Stimulated activated CD4-positive, alpha-beta T cell treated with anti-CD3 and anti-CD28 coated beads, Interleukin-2, amount 100 ng/mL, for 4 hours (primary cell): ENCODE measurements around the gene MAPKAP1.

Experiments used
- DNase-seq: peaks from one replicate; pipeline ENCODE4 v3.0.0-alpha.2; 2020; ENCODE audit warnings: low read depth

Gene MAPKAP1

DNA sequence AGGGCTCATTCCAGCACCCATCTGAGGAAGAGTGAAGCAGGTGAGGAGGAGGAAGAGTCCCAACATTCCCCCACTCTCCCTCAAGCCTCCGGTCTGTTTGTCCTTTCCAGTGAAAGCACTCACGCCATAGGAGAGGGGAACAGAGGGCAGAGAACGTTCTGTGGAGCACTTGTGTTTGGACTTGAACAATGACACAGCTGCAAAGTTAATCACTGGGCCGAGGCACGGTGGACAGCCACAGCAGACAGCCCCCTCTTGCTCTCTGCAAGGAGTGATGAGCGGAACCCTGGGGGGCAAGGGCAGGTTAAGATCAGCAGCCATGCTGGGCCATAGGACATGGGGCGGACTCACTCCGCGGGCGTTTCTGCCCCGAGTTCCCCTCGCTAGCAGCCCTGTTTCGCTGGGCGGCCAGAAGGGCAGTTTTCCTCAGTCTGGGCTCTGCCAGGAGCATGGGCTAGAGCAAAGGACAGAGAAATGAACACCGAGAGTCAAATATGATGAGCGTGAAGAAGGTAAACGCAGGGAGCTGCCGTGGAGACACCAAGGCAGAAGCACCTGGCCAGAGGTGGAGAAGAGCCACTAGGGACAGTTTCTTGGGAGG is 259.7 kb downstream of the MAPKAP1 start:
- no peak for DNase-seq

DNA sequence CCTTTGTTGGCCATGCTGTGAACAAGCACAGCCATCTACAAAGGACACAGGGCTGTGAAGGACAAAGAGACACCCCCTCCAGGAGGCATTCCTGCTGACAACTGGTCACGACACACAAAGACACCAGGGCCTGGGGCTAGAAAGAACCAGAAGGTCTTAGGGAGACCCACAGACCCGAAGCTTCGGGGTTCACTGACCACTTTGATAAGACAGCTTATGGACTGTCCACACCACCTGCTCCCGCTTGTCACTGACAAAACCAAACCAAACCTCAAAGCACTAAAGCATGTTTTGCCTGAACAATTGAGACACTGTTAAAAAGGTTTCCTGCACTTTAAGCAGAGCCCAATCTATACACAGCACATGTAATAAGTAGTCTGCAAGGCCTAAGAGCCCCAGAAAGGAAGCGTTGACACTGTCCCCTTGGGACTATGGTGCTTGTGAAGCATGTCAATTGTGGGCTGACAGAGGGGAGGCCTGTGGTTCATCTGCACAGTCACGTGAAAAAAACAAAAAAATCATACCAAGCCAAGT is 260.4 kb downstream of the MAPKAP1 start:
- no peak for DNase-seq

- DNase-seq = no peak
Measured at GRCh38 chr9:125444956-125445506, 262.0 kb downstream of the MAPKAP1 start.

DNA sequence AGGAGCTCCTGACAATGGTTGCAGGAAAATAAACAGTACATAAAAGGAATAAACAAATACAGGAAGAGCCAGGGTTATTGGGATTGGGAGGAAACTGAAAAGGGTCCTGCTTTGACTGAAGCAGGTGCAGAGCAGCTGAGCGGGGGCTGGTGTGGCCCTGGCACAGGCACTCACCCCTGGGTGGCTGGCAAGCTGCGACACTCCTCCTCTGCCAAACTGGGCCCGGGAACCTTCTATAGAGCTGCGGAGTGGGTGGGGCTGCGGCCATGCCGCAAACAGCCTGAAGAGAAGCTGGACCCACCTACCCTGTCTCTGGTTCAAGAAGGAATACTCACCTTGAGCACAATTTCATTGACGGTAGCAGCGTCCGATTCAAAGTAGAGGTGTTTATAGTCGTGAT is 262.8 kb downstream of the MAPKAP1 start:
- no peak for DNase-seq

GRCh38 chr9:125443367-125443766 is 263.6 kb downstream of the MAPKAP1 start:
- no peak for DNase-seq

- DNase-seq = no peak
Measured at GRCh38 chr9:125442452-125442851, 264.6 kb downstream of the MAPKAP1 start.

GRCh38 chr9:125440411-125440810 is 266.6 kb downstream of the MAPKAP1 start:
- DNase-seq = no peak

- no peak for DNase-seq
Measured at GRCh38 chr9:125439434-125440272, 267.4 kb downstream of the MAPKAP1 start.

- DNase-seq = no peak
Measured at GRCh38 chr9:125438506-125439433, 268.2 kb downstream of the MAPKAP1 start.

GRCh38 chr9:125437771-125438221 is 269.2 kb downstream of the MAPKAP1 start:
- DNase-seq = no peak

- no peak for DNase-seq
Measured at GRCh38 chr9:125436613-125437443, 270.2 kb downstream of the MAPKAP1 start.

DNA sequence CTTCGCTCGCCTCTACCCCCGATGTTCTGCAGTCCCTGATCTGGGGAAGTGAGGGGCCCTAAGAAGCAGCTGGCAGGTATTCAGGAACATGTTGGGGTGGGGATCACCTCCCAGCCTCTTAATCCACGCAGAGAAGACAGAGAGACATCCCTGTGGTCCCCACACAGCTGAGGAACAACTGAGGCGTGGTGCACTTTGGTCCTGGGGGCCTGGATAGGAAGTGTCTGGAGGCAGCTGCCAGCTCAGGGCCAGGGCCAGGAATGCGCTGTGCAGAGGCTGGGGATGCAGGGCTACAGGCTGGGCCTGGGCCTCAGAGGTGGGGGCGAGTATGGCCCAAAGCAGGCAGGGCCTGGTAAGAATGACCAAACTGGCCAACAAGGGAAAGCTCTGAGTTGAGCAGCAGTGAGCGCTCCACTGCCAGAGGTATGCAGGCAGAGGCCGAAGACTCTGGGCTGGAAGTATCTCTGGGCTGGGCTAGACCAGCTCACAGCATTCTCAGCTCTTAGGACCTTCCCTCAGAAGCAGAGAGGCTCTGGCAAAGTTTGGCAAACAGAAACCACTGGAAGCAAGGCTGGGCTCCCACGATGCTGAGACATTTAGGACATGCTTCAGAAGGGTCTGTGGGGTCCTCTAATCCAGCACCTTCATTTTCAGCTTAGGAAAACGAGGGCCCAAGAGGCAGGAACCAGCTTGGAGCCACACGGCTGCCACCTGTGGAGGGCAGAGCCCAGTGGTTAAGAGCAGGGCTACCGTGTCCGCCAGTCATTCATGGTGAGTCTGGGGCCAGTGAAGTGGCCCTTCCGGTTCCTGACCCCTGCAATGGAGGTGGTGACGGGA is 271.0 kb downstream of the MAPKAP1 start:
- no peak for DNase-seq

- DNase-seq = no peak
Measured at GRCh38 chr9:125434986-125435775, 271.8 kb downstream of the MAPKAP1 start.

DNA sequence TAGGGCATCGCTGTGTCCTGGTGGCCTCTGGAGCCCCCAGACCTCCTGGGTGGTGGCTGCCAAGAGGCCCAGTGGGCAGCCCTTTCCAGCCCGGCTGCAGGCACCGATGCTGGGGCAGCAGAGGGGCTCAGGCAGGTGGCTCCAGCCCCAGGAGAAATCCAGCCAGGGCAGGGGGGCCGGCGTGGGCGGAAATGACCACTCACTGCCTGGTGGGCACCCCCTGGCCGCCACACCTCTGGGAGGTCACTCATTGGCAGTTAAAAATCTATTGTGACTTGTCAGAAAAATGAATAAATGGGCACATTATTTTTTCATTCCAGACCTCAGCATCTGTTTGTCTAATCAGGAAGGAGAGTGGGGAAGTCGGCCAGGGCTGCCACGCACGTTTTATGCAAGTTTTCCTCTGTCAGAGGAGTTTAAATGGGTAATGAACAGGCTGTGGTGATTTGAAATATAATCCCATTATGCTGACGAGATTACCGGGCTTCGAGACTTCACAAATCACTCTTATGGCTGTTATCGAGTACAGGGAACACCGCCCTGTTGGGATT is 273.5 kb downstream of the MAPKAP1 start:
- no peak for DNase-seq

DNA sequence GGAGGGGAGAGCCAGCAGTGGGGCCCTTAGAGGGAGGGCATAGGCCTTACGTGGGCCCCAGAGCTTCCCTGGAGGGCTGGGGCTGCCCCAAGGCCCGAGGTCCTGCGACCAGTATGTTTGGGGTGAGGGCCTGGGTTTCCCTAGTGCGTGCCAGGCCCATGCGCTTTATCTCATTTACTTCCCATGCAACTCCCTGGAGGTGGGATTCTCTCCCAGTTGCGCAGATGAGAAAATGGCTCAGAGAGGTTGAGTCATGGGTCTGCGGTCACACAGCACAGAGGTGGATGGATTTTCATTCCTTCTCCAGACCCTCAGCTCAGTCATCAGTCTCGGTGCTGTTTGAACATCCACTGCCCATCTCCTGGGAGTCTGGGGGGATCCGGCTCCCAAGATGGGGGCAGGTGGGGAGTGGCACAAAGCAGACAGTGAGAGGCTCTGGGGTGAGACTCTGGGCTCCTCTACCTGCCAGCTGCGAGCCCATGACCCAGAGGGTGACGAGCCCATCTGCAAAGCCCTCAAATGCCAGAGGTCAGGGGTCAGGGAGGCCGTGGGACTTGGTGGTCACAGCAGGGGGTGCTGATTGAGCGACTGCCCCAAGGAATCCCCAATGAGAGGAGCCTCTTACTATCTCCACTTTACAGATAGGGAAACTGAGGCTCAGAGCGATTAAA is 274.2 kb downstream of the MAPKAP1 start:
- DNase-seq = no peak

- no peak for DNase-seq
Measured at GRCh38 chr9:125431741-125432271, 275.2 kb downstream of the MAPKAP1 start.

- no peak for DNase-seq
Measured at GRCh38 chr9:125431012-125431305, 276.0 kb downstream of the MAPKAP1 start.
